Cardiac muscle cell (in vitro differentiated cells and primary cell): ENCODE results near the gene CERT1. TPM values are rescaled to one million over a fixed set of nuclear protein-coding genes. Genes with fewer than 3 reads are reported as not detected.

ENCODE experiments used
- DNase-seq, 2 donors: peaks; one replicate each; pipeline versions ENCODE4 v3.0.0 to v3.0.0-alpha.2; 2010 to 2017; ENCODE audit warnings: low read depth in 1 of 2, low spot score in 1 of 2
- H3K27ac ChIP-seq: fragments of 200-600 bp; sonication (generic); 2 replicates; pipeline ENCODE4 v1.5.1; 2016
- H3K27me3 ChIP-seq: fragments of 200-600 bp; sonication (generic); 2 replicates; pipeline ENCODE4 v1.6.0; 2016; ENCODE audit warnings: control low read depth
- H3K36me3 ChIP-seq: fragments of 200-600 bp; sonication (generic); 2 replicates; pipeline ENCODE4 v1.5.1; 2016; ENCODE audit warnings: control low read depth
- H3K4me1 ChIP-seq: fragments of 200-600 bp; sonication (generic); 2 replicates; pipeline ENCODE4 v1.8.1; 2017; ENCODE audit warnings: low read depth, mild to moderate bottlenecking, mixed run types
- H3K4me3 ChIP-seq: fragments of 200-600 bp; sonication (generic); 2 replicates; pipeline ENCODE4 v1.5.1; 2016; ENCODE audit warnings: mild to moderate bottlenecking
- H3K9me3 ChIP-seq: fragments of 200-600 bp; sonication (generic); 2 replicates; pipeline ENCODE4 v1.5.1; 2017; ENCODE audit warnings: low read depth, mild to moderate bottlenecking, control low read depth
- polyA plus RNA-seq: library from polyadenylated mRNA; unstranded; fragments of >200 nt; fragmentation: Nextera tagmentation; extraction: Ambion mirVana; gene quantifications from 2 replicates; pipeline ENCODE4 v1.2.1, GENCODE V29; 2016
- total RNA-seq: library from RNA; depleted of rRNA; stranded (reverse); fragments of >200 nt; gene quantifications from 2 replicates; pipeline ENCODE4 v1.2.3, GENCODE V29; 2016
- TF ChIP-seq, protein P1 (sequence below): IDR thresholded peaks from 2 replicates; pipeline ENCODE4 v1.5.1; 2012; ENCODE audit warnings: low read depth, mild to moderate bottlenecking, low read length

CERT1 gene
- total and polyA plus RNA-seq, 2 experiments from 2014 or later: 12.8 to 17.5 TPM

DNA sequence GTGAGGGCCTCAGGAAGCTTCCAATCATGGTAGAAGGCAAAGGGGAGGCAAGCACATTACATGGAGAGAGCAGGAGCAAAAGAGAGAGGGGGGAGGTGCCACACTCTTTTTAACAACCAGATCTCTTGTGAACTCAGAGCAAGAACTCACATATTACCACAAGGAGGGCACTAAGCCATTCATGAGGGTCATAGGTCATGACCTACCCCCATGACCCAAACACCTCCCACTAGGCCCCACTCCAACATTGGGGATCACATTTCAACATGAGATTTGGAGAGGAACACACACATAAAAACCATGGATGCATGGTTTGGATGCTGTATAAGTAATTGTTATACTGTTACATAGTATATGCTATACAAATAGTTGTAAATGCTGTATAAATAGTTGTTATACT lies 17.8 kb upstream of the CERT1 start:
- TF ChIP-seq, protein P1, sequence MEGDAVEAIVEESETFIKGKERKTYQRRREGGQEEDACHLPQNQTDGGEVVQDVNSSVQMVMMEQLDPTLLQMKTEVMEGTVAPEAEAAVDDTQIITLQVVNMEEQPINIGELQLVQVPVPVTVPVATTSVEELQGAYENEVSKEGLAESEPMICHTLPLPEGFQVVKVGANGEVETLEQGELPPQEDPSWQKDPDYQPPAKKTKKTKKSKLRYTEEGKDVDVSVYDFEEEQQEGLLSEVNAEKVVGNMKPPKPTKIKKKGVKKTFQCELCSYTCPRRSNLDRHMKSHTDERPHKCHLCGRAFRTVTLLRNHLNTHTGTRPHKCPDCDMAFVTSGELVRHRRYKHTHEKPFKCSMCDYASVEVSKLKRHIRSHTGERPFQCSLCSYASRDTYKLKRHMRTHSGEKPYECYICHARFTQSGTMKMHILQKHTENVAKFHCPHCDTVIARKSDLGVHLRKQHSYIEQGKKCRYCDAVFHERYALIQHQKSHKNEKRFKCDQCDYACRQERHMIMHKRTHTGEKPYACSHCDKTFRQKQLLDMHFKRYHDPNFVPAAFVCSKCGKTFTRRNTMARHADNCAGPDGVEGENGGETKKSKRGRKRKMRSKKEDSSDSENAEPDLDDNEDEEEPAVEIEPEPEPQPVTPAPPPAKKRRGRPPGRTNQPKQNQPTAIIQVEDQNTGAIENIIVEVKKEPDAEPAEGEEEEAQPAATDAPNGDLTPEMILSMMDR: no peak
- H3K4me3 ChIP-seq: no peak overlapping the region
- no peak overlapping the region for H3K27ac ChIP-seq
- no peaks in the 10 kb centered on the region for H3K27me3 ChIP-seq
- no peaks in the 10 kb centered on the region for H3K36me3 ChIP-seq
- no peak for DNase-seq
- no peaks in the 10 kb centered on the region for H3K9me3 ChIP-seq
- H3K4me1 ChIP-seq: no peaks in the 10 kb centered on the region

DNA sequence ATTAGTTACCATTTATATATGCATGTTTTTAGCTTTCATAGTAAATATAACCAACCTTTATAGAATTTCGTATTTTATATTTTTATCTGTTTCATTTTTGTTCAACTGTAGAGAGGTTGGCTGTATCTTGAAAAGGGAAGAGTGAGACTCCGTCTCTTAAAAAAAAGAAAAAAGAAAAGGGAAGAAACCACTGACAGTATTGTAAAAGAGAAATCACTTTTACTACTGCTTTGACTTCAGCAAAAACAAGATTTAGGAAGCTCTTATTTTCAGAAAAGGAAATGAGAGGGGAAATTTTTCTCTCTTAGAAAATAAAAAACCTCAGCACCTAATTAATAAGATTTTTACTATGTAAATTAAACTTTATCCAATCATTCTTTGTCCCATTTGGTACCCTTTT lies 14.6 kb upstream of the CERT1 start:
- no peak for DNase-seq
- Histone ChIP-seq H3K9me3 (no peaks in the 10 kb centered on the region), H3K4me3 (no peak overlapping the region), H3K27me3 (no peaks in the 10 kb centered on the region), H3K36me3 (no peaks in the 10 kb centered on the region), H3K27ac (no peak overlapping the region), H3K4me1 (no peaks in the 10 kb centered on the region)
- TF ChIP-seq, protein P1: no peak

DNA sequence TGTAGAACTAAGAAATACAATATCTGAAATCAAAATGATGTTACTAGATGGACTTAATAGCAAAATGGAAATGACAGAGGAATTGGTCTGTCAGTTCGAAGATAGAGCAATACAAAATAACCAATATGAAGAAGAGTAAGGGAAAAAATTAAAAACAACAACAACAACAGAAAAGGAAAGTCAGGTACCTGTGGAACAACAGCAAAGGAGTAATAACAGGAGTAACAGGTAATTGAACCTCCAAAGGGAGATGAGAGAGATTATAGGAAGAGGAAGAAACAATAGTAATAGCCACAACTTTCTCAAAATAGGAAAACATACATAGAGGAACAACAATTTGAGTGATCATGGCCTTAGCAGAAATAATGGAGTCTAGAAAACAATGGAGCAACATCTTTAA lies 13.9 kb upstream of the CERT1 start:
- no peak for DNase-seq
- TF ChIP-seq, protein P1: no peak
- no peaks in the 10 kb centered on the region for H3K4me1 ChIP-seq
- H3K4me3 ChIP-seq: no peak overlapping the region
- no peaks in the 10 kb centered on the region for H3K27me3 ChIP-seq
- no peak overlapping the region for H3K27ac ChIP-seq
- H3K9me3 ChIP-seq: peaks cover under 1% of the 10 kb centered on the region
- H3K36me3 ChIP-seq: no peaks in the 10 kb centered on the region

DNA sequence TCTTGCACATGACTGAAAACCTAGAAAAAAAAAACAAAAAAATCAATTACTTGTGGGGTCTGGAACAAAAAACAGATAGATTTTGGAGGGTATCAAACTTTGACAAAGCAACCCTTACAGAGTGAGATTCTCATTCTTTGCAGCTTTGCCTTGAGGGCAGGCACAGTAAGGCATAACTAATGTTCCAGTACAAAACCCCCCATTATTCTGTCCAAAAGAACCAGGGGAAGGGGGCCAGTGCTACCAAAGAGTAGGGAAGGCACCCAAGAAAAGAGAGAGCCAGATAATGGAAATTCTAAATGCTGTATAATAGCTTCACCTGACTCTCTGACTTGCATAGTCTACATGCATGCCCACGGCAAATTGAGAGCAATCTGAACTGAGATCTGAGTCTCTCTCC lies 13.2 kb upstream of the CERT1 start:
- Histone ChIP-seq H3K27ac (no peak overlapping the region), H3K4me3 (no peak overlapping the region), H3K27me3 (no peaks in the 10 kb centered on the region), H3K9me3 (peaks cover 2% of the 10 kb centered on the region), H3K36me3 (no peaks in the 10 kb centered on the region), H3K4me1 (no peaks in the 10 kb centered on the region)
- DNase-seq: no peak
- TF ChIP-seq, protein P1: no peak

- H3K4me1 ChIP-seq: no peaks in the 10 kb centered on the region
- peaks cover 2% of the 10 kb centered on the region for H3K9me3 ChIP-seq
- H3K36me3 ChIP-seq: no peaks in the 10 kb centered on the region
- H3K4me3 ChIP-seq: no peak overlapping the region
- no peak overlapping the region for H3K27ac ChIP-seq
- DNase-seq: no peak
- TF ChIP-seq, protein P1: no peak
- H3K27me3 ChIP-seq: no peaks in the 10 kb centered on the region
These were observed 12.6 kb upstream of the CERT1 start for GRCh38 chr5:75524071-75524470.

GRCh38 chr5:75523275-75523674 lies 11.8 kb upstream of the CERT1 start:
- TF ChIP-seq, protein P1: no peak
- Histone ChIP-seq H3K4me3 (no peak overlapping the region), H3K27ac (no peak overlapping the region), H3K36me3 (no peaks in the 10 kb centered on the region), H3K27me3 (no peaks in the 10 kb centered on the region), H3K9me3 (peaks cover 2% of the 10 kb centered on the region), H3K4me1 (no peaks in the 10 kb centered on the region)
- DNase-seq: no peak
